ENCODE measurements around the gene SLC30A2. TPM values are rescaled to one million over a fixed set of nuclear protein-coding genes. Genes with fewer than 3 reads are reported as not detected.
A peak's percentile ranks its signal among the peaks of the same experiment; 100 is the strongest.

SLC30A2 gene
- total and polyA plus RNA-seq, 2 of the 13 experiments (the other 11 are each of a cell fraction or from before 2014, with no cell fraction given): not detected

DNA sequence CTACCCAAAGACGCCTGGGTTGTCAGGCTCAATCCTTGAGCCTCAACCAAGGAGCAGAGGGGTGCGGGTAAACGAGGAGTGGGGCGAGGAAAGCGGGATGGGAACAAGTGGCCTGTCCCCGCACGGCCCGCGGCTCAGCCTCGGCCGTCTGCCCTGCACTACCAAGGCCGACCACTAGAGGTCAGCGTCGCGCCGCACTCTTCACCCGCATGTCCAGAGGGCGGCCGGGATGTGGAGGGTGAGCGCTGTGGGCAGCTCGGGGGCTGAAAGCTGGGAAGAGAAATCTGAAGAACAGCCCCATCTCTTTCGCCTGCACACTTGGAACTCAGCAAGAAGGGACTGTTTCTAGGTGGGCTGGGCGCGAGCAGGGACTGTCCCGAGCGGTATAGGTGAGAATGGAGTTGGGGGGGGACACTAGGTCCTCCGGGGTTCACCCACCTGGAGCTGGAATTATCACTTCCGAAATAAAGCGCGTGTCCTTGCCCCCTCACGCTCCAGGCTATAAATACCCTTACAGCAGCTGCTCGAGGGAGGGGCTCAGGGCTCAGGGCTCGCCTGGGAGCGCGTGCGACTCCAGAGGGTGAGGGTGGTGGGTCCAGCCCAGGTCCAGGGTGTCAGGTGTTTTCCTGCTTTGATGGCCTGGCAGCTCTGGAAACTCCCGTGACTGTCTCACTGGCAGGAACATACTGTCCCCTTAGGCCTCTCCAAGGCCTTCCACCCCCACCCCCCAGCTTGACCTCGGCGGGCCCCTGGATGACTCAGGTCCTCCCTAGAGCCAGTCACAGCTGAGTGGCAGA lies 9.8 kb downstream of the SLC30A2 start (continued):
- TF ChIP-seq, protein P1, sequence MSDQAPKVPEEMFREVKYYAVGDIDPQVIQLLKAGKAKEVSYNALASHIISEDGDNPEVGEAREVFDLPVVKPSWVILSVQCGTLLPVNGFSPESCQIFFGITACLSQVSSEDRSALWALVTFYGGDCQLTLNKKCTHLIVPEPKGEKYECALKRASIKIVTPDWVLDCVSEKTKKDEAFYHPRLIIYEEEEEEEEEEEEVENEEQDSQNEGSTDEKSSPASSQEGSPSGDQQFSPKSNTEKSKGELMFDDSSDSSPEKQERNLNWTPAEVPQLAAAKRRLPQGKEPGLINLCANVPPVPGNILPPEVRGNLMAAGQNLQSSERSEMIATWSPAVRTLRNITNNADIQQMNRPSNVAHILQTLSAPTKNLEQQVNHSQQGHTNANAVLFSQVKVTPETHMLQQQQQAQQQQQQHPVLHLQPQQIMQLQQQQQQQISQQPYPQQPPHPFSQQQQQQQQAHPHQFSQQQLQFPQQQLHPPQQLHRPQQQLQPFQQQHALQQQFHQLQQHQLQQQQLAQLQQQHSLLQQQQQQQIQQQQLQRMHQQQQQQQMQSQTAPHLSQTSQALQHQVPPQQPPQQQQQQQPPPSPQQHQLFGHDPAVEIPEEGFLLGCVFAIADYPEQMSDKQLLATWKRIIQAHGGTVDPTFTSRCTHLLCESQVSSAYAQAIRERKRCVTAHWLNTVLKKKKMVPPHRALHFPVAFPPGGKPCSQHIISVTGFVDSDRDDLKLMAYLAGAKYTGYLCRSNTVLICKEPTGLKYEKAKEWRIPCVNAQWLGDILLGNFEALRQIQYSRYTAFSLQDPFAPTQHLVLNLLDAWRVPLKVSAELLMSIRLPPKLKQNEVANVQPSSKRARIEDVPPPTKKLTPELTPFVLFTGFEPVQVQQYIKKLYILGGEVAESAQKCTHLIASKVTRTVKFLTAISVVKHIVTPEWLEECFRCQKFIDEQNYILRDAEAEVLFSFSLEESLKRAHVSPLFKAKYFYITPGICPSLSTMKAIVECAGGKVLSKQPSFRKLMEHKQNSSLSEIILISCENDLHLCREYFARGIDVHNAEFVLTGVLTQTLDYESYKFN (CRISPR knock-in tag; conservative IDR thresholded peaks at IDR 0.05): no peak
- TF ChIP-seq ZNF713 (CRISPR knock-in tag; IDR thresholded peaks at IDR 0.05) (no peak), HMGA1 (CRISPR knock-in tag; conservative IDR thresholded peaks at IDR 0.05) (no peak), SP4 (CRISPR knock-in tag; IDR thresholded peaks at IDR 0.05) (peak; percentile 2; the same call in 1 of the 2 replicates), ZNF670 (CRISPR knock-in tag; IDR thresholded peaks at IDR 0.05; ENCODE audit: borderline replicate concordance) (peak; percentile 60; the same call in 1 of the 2 replicates), KDM1A (CRISPR knock-in tag; IDR thresholded peaks at IDR 0.05) (no peak), ZNF317 (CRISPR knock-in tag; IDR thresholded peaks at IDR 0.05) (no peak), FOXA1 (IDR thresholded peaks at IDR 0.05) (no peak), FOXA1 (CRISPR knock-in tag; IDR thresholded peaks at IDR 0.05) (no peak), ZNF792 (CRISPR knock-in tag; IDR thresholded peaks at IDR 0.05) (0 out of 2 replicates have a peak, but pooled peaks have one; percentile 20), PITX1 (CRISPR knock-in tag; IDR thresholded peaks at IDR 0.05) (0 out of 2 replicates have a peak, but pooled peaks have one; percentile 41), ZFP62 (CRISPR knock-in tag; IDR thresholded peaks at IDR 0.05) (no peak), ZNF879 (CRISPR knock-in tag; IDR thresholded peaks at IDR 0.05) (no peak), MXD4 (CRISPR knock-in tag; IDR thresholded peaks at IDR 0.05) (no peak), HMG20B (CRISPR knock-in tag; conservative IDR thresholded peaks at IDR 0.05) (no peak), MEF2D (CRISPR knock-in tag; IDR thresholded peaks at IDR 0.05) (peak; percentile 28; the same call in 1 of the 2 replicates), ZNF30 (CRISPR knock-in tag; IDR thresholded peaks at IDR 0.05) (0 out of 2 replicates have a peak, but pooled peaks have one; percentile 77), ZBTB7A (CRISPR knock-in tag; IDR thresholded peaks at IDR 0.05) (peak; percentile 48; the same call in 1 of the 2 replicates)
- TF ChIP-seq, protein P2, sequence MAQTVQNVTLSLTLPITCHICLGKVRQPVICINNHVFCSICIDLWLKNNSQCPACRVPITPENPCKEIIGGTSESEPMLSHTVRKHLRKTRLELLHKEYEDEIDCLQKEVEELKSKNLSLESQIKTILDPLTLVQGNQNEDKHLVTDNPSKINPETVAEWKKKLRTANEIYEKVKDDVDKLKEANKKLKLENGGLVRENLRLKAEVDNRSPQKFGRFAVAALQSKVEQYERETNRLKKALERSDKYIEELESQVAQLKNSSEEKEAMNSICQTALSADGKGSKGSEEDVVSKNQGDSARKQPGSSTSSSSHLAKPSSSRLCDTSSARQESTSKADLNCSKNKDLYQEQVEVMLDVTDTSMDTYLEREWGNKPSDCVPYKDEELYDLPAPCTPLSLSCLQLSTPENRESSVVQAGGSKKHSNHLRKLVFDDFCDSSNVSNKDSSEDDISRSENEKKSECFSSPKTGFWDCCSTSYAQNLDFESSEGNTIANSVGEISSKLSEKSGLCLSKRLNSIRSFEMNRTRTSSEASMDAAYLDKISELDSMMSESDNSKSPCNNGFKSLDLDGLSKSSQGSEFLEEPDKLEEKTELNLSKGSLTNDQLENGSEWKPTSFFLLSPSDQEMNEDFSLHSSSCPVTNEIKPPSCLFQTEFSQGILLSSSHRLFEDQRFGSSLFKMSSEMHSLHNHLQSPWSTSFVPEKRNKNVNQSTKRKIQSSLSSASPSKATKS (CRISPR knock-in tag; IDR thresholded peaks at IDR 0.05): no peak
- TF ChIP-seq, protein P3, sequence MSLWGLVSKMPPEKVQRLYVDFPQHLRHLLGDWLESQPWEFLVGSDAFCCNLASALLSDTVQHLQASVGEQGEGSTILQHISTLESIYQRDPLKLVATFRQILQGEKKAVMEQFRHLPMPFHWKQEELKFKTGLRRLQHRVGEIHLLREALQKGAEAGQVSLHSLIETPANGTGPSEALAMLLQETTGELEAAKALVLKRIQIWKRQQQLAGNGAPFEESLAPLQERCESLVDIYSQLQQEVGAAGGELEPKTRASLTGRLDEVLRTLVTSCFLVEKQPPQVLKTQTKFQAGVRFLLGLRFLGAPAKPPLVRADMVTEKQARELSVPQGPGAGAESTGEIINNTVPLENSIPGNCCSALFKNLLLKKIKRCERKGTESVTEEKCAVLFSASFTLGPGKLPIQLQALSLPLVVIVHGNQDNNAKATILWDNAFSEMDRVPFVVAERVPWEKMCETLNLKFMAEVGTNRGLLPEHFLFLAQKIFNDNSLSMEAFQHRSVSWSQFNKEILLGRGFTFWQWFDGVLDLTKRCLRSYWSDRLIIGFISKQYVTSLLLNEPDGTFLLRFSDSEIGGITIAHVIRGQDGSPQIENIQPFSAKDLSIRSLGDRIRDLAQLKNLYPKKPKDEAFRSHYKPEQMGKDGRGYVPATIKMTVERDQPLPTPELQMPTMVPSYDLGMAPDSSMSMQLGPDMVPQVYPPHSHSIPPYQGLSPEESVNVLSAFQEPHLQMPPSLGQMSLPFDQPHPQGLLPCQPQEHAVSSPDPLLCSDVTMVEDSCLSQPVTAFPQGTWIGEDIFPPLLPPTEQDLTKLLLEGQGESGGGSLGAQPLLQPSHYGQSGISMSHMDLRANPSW (CRISPR knock-in tag; IDR thresholded peaks at IDR 0.05; ENCODE audit: borderline replicate concordance): no peak
- TF ChIP-seq, protein P4, sequence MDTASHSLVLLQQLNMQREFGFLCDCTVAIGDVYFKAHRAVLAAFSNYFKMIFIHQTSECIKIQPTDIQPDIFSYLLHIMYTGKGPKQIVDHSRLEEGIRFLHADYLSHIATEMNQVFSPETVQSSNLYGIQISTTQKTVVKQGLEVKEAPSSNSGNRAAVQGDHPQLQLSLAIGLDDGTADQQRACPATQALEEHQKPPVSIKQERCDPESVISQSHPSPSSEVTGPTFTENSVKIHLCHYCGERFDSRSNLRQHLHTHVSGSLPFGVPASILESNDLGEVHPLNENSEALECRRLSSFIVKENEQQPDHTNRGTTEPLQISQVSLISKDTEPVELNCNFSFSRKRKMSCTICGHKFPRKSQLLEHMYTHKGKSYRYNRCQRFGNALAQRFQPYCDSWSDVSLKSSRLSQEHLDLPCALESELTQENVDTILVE (CRISPR knock-in tag; IDR thresholded peaks at IDR 0.05): no peak
